ENCODE results near the gene FAM180A.

DNA sequence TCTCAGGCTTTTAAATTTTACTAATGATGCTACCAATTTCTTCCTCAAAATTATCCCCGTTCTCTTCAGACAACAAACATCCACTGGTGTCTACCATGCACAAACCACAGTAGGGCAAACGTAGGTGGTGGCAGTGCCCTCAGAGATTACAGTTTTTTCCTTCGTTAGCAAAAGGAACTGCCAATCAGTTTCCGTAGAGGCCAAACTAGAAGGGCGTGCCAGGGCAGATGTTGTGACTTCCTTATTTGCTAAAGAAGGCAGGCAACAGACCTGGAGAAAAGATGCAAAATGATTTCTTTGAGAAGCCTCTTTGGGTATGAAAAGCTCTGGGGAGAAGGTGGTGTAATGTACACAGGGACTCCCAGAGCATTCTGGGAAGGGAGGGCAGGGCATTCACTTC, 7.6 kb upstream of the FAM180A start:
- TF ChIP-seq, protein P1, sequence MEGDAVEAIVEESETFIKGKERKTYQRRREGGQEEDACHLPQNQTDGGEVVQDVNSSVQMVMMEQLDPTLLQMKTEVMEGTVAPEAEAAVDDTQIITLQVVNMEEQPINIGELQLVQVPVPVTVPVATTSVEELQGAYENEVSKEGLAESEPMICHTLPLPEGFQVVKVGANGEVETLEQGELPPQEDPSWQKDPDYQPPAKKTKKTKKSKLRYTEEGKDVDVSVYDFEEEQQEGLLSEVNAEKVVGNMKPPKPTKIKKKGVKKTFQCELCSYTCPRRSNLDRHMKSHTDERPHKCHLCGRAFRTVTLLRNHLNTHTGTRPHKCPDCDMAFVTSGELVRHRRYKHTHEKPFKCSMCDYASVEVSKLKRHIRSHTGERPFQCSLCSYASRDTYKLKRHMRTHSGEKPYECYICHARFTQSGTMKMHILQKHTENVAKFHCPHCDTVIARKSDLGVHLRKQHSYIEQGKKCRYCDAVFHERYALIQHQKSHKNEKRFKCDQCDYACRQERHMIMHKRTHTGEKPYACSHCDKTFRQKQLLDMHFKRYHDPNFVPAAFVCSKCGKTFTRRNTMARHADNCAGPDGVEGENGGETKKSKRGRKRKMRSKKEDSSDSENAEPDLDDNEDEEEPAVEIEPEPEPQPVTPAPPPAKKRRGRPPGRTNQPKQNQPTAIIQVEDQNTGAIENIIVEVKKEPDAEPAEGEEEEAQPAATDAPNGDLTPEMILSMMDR (IDR thresholded peaks at IDR 0.05; ENCODE audit: control extremely low read depth in 1 of 3, insufficient read depth in 1 of 3, low read depth in 1 of 3, low read length in 3 of 3) = no peak
- TF ChIP-seq POLR2AphosphoS5 (IDR thresholded peaks at IDR 0.05; ENCODE audit: low read depth, low read length) (no peak), RFX5 (IDR thresholded peaks at IDR 0.05; ENCODE audit: borderline replicate concordance, low read depth, low read length) (no peak), RAD21 (IDR thresholded peaks at IDR 0.05 in 1 of 2, conservative IDR thresholded peaks at IDR 0.05 in 1 of 2; ENCODE audit: low read depth in 2 of 2, low read length in 2 of 2) (no peak), CHD2 (IDR thresholded peaks at IDR 0.05; ENCODE audit: low read length) (no peak), POLR2A (IDR thresholded peaks at IDR 0.05; ENCODE audit: control extremely low read depth in 1 of 2, low read depth in 2 of 2, low read length in 2 of 2) (no peak), CREB1 (IDR thresholded peaks at IDR 0.05) (no peak), EZH2 (IDR thresholded peaks at IDR 0.05; ENCODE audit: low read depth, low read length, severe bottlenecking) (no peak), SUZ12 (IDR thresholded peaks at IDR 0.05; ENCODE audit: low read length) (no peak)
- TF ChIP-seq, protein P2, sequence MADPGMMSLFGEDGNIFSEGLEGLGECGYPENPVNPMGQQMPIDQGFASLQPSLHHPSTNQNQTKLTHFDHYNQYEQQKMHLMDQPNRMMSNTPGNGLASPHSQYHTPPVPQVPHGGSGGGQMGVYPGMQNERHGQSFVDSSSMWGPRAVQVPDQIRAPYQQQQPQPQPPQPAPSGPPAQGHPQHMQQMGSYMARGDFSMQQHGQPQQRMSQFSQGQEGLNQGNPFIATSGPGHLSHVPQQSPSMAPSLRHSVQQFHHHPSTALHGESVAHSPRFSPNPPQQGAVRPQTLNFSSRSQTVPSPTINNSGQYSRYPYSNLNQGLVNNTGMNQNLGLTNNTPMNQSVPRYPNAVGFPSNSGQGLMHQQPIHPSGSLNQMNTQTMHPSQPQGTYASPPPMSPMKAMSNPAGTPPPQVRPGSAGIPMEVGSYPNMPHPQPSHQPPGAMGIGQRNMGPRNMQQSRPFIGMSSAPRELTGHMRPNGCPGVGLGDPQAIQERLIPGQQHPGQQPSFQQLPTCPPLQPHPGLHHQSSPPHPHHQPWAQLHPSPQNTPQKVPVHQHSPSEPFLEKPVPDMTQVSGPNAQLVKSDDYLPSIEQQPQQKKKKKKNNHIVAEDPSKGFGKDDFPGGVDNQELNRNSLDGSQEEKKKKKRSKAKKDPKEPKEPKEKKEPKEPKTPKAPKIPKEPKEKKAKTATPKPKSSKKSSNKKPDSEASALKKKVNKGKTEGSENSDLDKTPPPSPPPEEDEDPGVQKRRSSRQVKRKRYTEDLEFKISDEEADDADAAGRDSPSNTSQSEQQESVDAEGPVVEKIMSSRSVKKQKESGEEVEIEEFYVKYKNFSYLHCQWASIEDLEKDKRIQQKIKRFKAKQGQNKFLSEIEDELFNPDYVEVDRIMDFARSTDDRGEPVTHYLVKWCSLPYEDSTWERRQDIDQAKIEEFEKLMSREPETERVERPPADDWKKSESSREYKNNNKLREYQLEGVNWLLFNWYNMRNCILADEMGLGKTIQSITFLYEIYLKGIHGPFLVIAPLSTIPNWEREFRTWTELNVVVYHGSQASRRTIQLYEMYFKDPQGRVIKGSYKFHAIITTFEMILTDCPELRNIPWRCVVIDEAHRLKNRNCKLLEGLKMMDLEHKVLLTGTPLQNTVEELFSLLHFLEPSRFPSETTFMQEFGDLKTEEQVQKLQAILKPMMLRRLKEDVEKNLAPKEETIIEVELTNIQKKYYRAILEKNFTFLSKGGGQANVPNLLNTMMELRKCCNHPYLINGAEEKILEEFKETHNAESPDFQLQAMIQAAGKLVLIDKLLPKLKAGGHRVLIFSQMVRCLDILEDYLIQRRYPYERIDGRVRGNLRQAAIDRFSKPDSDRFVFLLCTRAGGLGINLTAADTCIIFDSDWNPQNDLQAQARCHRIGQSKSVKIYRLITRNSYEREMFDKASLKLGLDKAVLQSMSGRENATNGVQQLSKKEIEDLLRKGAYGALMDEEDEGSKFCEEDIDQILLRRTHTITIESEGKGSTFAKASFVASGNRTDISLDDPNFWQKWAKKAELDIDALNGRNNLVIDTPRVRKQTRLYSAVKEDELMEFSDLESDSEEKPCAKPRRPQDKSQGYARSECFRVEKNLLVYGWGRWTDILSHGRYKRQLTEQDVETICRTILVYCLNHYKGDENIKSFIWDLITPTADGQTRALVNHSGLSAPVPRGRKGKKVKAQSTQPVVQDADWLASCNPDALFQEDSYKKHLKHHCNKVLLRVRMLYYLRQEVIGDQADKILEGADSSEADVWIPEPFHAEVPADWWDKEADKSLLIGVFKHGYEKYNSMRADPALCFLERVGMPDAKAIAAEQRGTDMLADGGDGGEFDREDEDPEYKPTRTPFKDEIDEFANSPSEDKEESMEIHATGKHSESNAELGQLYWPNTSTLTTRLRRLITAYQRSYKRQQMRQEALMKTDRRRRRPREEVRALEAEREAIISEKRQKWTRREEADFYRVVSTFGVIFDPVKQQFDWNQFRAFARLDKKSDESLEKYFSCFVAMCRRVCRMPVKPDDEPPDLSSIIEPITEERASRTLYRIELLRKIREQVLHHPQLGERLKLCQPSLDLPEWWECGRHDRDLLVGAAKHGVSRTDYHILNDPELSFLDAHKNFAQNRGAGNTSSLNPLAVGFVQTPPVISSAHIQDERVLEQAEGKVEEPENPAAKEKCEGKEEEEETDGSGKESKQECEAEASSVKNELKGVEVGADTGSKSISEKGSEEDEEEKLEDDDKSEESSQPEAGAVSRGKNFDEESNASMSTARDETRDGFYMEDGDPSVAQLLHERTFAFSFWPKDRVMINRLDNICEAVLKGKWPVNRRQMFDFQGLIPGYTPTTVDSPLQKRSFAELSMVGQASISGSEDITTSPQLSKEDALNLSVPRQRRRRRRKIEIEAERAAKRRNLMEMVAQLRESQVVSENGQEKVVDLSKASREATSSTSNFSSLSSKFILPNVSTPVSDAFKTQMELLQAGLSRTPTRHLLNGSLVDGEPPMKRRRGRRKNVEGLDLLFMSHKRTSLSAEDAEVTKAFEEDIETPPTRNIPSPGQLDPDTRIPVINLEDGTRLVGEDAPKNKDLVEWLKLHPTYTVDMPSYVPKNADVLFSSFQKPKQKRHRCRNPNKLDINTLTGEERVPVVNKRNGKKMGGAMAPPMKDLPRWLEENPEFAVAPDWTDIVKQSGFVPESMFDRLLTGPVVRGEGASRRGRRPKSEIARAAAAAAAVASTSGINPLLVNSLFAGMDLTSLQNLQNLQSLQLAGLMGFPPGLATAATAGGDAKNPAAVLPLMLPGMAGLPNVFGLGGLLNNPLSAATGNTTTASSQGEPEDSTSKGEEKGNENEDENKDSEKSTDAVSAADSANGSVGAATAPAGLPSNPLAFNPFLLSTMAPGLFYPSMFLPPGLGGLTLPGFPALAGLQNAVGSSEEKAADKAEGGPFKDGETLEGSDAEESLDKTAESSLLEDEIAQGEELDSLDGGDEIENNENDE (IDR thresholded peaks at IDR 0.05; ENCODE audit: insufficient replicate concordance, low read length) = no peak
